Measurements from ENCODE around the gene OR13A1. TPM values are rescaled to one million over a fixed set of nuclear protein-coding genes. Genes with fewer than 3 reads are reported as not detected.

The OR13A1 gene
- polyA plus RNA-seq, 1 of the 3 experiments (the other 2 are of a cell fraction), result not detected

DNA sequence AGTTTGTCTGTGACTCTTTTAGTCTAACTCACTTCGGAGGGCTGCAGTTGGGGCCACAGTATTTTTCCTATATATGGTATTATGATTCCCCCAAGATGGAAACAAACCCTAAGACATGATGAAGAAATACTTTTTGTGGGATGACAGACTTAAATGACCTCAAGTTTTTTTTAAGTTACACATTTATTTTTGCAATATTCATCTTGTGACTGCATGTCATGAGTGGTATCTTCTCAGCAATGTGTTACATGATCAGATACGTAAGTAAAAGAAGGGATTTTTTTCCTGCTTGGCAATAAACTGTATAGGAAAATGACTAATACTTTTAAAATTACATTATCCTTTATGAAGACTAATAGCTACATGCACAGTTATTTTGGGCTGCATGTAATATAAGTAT, 57.8 kb downstream of the OR13A1 start:
- Histone ChIP-seq H2AFZ (ENCODE audit: low read depth) (no peak overlapping the region), H3K36me3 (replicated peaks in 1 of 2; ENCODE audit: control insufficient read depth in 1 of 2, insufficient read depth in 2 of 2, low read length in 1 of 2) (no peaks in the 10 kb centered on the region), H3K27me3 (ENCODE audit: insufficient read depth) (peaks cover 7% of the 10 kb centered on the region; the same call in 1 of the 2 replicates), H3K27ac (ENCODE audit: low read depth in 2 of 2, low read length in 1 of 2) (no peak overlapping the region), H3K9me3 (no peaks in the 10 kb centered on the region), H3F3A (replicated peaks; ENCODE audit: insufficient read depth) (no peaks in the 10 kb centered on the region), H3K4me1 (ENCODE audit: control insufficient read depth in 1 of 2, insufficient read depth in 2 of 2, low read depth in 1 of 2, low read length in 1 of 2) (no peaks in the 10 kb centered on the region), H4K20me1 (ENCODE audit: insufficient read depth) (no peaks in the 10 kb centered on the region), H3K9me2 (no peaks in the 10 kb centered on the region), H3K4me2 (no peak overlapping the region), H3K79me2 (ENCODE audit: insufficient read depth) (no peaks in the 10 kb centered on the region), H3K4me3 (ENCODE audit: low read depth in 2 of 2, low read length in 1 of 2) (no peak overlapping the region), H3K9ac (no peak overlapping the region)
- CTCF ChIA-PET, result no interaction called here
- 12% methylated on average over 2 of the region's 2 CpGs for WGBS (ENCODE audit: low lambda C conversion rate)
- POLR2A ChIA-PET, result no interaction called here
- no peak for DNase-seq
- no peak for TF ChIP-seq MAX (IDR thresholded peaks at IDR 0.05; ENCODE audit: low read depth)
- no peak for TF ChIP-seq ELF1 (IDR thresholded peaks at IDR 0.05)
- no peak for TF ChIP-seq NFIC (IDR thresholded peaks at IDR 0.05; ENCODE audit: borderline replicate concordance)
- no peak for TF ChIP-seq YY1 (IDR thresholded peaks at IDR 0.05; ENCODE audit: low read depth)
- no peak for TF ChIP-seq USF2 (IDR thresholded peaks at IDR 0.05; ENCODE audit: borderline replicate concordance, low read depth, low read length)
- no peak for TF ChIP-seq RCOR1 (IDR thresholded peaks at IDR 0.05; ENCODE audit: low read length)
- no peak for TF ChIP-seq MEF2A (IDR thresholded peaks at IDR 0.05; ENCODE audit: borderline replicate concordance, low read depth)
- TF ChIP-seq CHD2 (IDR thresholded peaks at IDR 0.05; ENCODE audit: low read length, partially characterized antibody), result no peak
- no peak for TF ChIP-seq JUND (IDR thresholded peaks at IDR 0.05)
- no peak for TF ChIP-seq TCF12 (IDR thresholded peaks at IDR 0.05)
- no peak for TF ChIP-seq MXI1 (IDR thresholded peaks at IDR 0.05; ENCODE audit: low read depth, low read length)
- TF ChIP-seq, protein P1, sequence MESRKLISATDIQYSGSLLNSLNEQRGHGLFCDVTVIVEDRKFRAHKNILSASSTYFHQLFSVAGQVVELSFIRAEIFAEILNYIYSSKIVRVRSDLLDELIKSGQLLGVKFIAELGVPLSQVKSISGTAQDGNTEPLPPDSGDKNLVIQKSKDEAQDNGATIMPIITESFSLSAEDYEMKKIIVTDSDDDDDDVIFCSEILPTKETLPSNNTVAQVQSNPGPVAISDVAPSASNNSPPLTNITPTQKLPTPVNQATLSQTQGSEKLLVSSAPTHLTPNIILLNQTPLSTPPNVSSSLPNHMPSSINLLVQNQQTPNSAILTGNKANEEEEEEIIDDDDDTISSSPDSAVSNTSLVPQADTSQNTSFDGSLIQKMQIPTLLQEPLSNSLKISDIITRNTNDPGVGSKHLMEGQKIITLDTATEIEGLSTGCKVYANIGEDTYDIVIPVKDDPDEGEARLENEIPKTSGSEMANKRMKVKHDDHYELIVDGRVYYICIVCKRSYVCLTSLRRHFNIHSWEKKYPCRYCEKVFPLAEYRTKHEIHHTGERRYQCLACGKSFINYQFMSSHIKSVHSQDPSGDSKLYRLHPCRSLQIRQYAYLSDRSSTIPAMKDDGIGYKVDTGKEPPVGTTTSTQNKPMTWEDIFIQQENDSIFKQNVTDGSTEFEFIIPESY (IDR thresholded peaks at IDR 0.05; ENCODE audit: borderline replicate concordance, low read depth), result no peak
- no peak for TF ChIP-seq USF1 (IDR thresholded peaks at IDR 0.05; ENCODE audit: borderline replicate concordance, low read depth)
- no peak for TF ChIP-seq FOSL2 (IDR thresholded peaks at IDR 0.05; ENCODE audit: borderline replicate concordance, low read depth)
- no peak for TF ChIP-seq TAF1 (IDR thresholded peaks at IDR 0.05; ENCODE audit: borderline replicate concordance, low read depth, low read length)

DNA sequence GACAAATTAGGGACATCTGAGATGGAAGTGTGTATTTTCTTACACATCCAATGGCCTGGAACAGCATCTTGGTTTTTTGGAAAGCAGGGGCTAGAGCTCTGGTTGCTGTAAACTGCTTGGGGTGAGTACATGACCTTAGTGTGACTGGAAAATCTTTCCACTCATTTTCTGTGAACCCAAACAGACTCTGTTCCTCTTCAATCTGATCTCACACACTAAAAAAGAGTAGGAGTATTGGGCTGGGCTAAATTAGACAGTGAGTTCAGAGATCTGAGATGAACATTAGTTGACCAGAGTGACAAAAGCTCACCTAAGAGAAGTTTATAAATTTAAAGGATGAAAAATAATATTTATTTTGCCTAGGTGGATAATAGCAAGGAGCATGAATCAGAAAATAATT, 59.2 kb downstream of the OR13A1 start:
- Histone ChIP-seq H3K27ac (ENCODE audit: low read depth in 2 of 2, low read length in 1 of 2) (no peak overlapping the region), H3K4me1 (ENCODE audit: control insufficient read depth in 1 of 2, insufficient read depth in 2 of 2, low read depth in 1 of 2, low read length in 1 of 2) (no peaks in the 10 kb centered on the region), H3K9me3 (no peaks in the 10 kb centered on the region), H3K36me3 (replicated peaks in 1 of 2; ENCODE audit: control insufficient read depth in 1 of 2, insufficient read depth in 2 of 2, low read length in 1 of 2) (no peaks in the 10 kb centered on the region), H3K9me2 (no peaks in the 10 kb centered on the region), H3K27me3 (ENCODE audit: insufficient read depth) (peaks cover 7% of the 10 kb centered on the region; the same call in 1 of the 2 replicates), H3K4me2 (no peak overlapping the region), H4K20me1 (ENCODE audit: insufficient read depth) (no peaks in the 10 kb centered on the region), H3K4me3 (ENCODE audit: low read depth in 2 of 2, low read length in 1 of 2) (no peak overlapping the region), H3F3A (replicated peaks; ENCODE audit: insufficient read depth) (no peaks in the 10 kb centered on the region), H2AFZ (ENCODE audit: low read depth) (no peak overlapping the region), H3K9ac (no peak overlapping the region), H3K79me2 (ENCODE audit: insufficient read depth) (no peaks in the 10 kb centered on the region)
- POLR2A ChIA-PET, result no interaction called here
- CTCF ChIA-PET, result interaction anchor here (1.0 kb wide), 1 partner anchor 209 kb away, joined by 3 read pairs; no protein-coding TSS in a partner anchor
- no peak for DNase-seq
- TF ChIP-seq, protein P2, sequence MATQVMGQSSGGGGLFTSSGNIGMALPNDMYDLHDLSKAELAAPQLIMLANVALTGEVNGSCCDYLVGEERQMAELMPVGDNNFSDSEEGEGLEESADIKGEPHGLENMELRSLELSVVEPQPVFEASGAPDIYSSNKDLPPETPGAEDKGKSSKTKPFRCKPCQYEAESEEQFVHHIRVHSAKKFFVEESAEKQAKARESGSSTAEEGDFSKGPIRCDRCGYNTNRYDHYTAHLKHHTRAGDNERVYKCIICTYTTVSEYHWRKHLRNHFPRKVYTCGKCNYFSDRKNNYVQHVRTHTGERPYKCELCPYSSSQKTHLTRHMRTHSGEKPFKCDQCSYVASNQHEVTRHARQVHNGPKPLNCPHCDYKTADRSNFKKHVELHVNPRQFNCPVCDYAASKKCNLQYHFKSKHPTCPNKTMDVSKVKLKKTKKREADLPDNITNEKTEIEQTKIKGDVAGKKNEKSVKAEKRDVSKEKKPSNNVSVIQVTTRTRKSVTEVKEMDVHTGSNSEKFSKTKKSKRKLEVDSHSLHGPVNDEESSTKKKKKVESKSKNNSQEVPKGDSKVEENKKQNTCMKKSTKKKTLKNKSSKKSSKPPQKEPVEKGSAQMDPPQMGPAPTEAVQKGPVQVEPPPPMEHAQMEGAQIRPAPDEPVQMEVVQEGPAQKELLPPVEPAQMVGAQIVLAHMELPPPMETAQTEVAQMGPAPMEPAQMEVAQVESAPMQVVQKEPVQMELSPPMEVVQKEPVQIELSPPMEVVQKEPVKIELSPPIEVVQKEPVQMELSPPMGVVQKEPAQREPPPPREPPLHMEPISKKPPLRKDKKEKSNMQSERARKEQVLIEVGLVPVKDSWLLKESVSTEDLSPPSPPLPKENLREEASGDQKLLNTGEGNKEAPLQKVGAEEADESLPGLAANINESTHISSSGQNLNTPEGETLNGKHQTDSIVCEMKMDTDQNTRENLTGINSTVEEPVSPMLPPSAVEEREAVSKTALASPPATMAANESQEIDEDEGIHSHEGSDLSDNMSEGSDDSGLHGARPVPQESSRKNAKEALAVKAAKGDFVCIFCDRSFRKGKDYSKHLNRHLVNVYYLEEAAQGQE (IDR thresholded peaks at IDR 0.05; ENCODE audit: low read depth, low read length), result no peak
- no peak for TF ChIP-seq MAX (IDR thresholded peaks at IDR 0.05; ENCODE audit: low read depth)
- TF ChIP-seq, protein P3, sequence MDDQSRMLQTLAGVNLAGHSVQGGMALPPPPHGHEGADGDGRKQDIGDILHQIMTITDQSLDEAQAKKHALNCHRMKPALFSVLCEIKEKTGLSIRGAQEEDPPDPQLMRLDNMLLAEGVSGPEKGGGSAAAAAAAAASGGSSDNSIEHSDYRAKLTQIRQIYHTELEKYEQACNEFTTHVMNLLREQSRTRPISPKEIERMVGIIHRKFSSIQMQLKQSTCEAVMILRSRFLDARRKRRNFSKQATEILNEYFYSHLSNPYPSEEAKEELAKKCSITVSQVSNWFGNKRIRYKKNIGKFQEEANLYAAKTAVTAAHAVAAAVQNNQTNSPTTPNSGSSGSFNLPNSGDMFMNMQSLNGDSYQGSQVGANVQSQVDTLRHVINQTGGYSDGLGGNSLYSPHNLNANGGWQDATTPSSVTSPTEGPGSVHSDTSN (IDR thresholded peaks at IDR 0.05), result no peak
- TF ChIP-seq CHD2 (IDR thresholded peaks at IDR 0.05; ENCODE audit: low read length, partially characterized antibody), result no peak
- TF ChIP-seq MEF2A (IDR thresholded peaks at IDR 0.05; ENCODE audit: borderline replicate concordance, low read depth), result no peak
- TF ChIP-seq RCOR1 (IDR thresholded peaks at IDR 0.05; ENCODE audit: low read length), result no peak
- no peak for TF ChIP-seq TEAD4 (IDR thresholded peaks at IDR 0.05; ENCODE audit: borderline replicate concordance, insufficient read depth)

Data from SK-N-SH (cell line).